Measurements from ENCODE around the gene MIP.

DNA sequence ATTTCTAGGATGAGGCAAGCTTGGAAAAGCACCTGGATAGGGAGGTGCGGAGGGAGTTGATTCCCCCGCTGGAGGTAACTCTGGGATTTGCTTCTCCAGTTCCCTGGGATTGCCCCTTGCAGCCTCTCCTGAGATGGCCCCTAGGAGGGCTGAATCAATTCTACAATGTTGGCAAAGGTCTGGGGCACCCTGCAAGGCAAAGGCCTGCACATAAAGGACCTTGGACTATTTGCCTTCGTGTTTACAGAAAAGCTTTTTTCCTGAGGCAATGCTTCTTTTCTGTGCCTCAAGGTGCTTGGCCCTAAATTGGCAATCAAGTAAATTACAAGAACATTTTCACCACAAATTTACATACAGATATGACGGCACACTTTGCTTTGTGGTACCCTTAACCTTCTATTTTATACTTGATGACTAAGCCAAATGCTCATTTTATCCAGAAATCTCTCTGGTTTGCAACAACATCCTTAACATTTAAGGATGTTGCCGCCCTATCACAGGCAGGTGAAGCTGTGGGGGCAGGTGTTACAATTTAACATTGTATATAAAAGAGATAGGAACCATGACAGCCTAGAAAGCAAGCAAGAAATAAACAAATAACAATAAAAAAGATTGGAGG lies 45.5 kb downstream of the MIP start:
- TF ChIP-seq, protein P1, sequence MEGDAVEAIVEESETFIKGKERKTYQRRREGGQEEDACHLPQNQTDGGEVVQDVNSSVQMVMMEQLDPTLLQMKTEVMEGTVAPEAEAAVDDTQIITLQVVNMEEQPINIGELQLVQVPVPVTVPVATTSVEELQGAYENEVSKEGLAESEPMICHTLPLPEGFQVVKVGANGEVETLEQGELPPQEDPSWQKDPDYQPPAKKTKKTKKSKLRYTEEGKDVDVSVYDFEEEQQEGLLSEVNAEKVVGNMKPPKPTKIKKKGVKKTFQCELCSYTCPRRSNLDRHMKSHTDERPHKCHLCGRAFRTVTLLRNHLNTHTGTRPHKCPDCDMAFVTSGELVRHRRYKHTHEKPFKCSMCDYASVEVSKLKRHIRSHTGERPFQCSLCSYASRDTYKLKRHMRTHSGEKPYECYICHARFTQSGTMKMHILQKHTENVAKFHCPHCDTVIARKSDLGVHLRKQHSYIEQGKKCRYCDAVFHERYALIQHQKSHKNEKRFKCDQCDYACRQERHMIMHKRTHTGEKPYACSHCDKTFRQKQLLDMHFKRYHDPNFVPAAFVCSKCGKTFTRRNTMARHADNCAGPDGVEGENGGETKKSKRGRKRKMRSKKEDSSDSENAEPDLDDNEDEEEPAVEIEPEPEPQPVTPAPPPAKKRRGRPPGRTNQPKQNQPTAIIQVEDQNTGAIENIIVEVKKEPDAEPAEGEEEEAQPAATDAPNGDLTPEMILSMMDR (IDR thresholded peaks at IDR 0.05) = no peak
- TF ChIP-seq POLR2A (IDR thresholded peaks at IDR 0.05) = no peak
